CMK (cell line): ENCODE measurements around the gene CCDC188.
A peak's percentile ranks its signal among the peaks of the same experiment; 100 is the strongest.

ENCODE experiments used
- DNase-seq: peaks from one replicate; pipeline ENCODE4 v3.0.0-alpha.2; 2010; ENCODE audit warnings: low read depth

CCDC188 gene

GRCh38 chr22:20116951-20117632, 33.8 kb downstream of the CCDC188 start, which contains the start of gene TRMT2A:
TRMT2A (minus strand) TSS chr22:20117226; CDS start chr22:20116906, 320 bp downstream.
- DNase-seq: peak; percentile 96

GRCh38 chr22:20116376-20116950, 34.4 kb downstream of the CCDC188 start:
- DNase-seq: no peak

- DNase-seq: no peak
These were observed 35.0 kb downstream of the CCDC188 start, which contains the start of gene RANBP1 for GRCh38 chr22:20115691-20116375. RANBP1 (plus strand) TSS chr22:20116104; CDS start chr22:20116185, 81 bp downstream.

GRCh38 chr22:20114506-20115475, 36.1 kb downstream of the CCDC188 start:
- no peak for DNase-seq

DNA sequence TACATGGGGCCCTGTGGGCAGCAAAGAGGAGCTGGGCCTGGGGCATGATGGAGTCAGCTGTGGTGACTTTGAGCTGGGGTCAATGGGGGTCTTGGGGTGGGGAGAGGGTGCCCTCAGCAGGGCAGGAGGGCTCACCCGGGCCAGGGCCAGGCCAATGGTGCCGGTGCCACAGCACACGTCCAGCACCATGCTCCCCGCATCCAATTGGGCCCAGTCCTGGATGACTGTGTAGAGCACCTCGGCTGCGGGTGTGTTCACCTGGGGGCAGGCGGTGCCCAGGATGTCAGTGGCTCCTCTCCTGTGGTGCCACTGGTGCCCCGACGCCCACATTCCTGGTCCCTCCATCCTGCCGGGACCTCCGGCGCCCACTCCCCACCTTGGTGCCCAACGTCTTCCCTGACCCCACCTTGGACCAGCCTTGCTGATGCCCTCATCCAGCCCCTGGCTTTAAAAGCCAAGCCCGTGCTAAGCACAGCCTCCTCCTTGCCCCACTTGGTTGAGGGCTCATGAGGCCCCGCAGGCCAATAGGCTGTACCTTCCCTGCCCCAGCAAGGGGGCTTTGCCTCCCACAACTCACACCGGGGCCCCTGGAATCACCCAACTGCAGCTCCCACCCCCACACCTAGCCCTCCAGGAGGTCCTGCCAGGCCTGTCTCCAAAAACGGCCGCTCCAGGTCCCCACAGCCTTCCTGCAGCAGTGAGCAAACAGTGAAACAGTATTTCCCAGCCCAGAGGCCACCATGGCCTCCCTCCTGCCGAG, 37.1 kb downstream of the CCDC188 start:
- DNase-seq: no peak

DNA sequence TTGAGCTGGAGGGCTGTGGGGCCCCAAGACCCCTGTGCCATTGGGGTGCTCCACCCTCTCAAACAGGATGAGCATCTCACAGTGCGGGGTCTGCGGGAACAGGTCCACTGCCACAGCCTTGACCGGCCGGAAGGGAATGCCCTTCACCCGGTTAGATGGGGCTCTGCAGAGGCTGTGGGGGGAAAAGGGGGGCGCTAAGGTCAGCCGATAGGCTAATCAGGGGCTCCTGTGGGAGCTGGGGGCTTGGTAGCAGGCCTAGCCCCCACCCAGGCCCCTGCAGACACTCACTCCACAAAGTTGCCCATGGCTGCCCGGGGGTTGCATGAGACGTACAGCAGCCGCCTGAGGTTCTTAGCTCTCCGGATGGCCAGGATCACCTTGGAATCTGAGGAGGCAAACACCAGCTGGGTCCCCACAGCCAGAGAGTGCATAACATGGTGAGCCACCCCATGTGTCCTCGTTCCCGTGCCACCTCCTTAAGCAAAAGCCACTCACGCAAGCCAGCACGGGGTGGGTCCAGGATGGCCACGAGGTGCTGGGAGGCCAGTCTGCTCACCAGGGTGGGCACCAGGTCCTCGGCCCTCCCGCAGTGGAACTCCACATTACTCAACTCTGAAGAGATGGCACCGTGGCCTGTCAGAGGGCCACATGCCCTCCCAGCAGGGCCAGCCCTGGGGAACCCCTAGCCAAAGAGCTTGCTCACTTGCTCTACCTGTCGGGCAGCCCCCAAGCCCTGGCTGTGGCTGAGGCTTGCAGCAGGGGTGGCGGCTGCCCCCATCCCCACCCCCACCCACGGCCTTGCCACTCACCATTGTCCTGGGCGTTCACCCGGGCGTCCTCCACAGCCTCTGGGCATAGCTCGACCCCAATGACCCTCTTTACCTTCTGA, 38.0 kb downstream of the CCDC188 start:
- no peak for DNase-seq

DNA sequence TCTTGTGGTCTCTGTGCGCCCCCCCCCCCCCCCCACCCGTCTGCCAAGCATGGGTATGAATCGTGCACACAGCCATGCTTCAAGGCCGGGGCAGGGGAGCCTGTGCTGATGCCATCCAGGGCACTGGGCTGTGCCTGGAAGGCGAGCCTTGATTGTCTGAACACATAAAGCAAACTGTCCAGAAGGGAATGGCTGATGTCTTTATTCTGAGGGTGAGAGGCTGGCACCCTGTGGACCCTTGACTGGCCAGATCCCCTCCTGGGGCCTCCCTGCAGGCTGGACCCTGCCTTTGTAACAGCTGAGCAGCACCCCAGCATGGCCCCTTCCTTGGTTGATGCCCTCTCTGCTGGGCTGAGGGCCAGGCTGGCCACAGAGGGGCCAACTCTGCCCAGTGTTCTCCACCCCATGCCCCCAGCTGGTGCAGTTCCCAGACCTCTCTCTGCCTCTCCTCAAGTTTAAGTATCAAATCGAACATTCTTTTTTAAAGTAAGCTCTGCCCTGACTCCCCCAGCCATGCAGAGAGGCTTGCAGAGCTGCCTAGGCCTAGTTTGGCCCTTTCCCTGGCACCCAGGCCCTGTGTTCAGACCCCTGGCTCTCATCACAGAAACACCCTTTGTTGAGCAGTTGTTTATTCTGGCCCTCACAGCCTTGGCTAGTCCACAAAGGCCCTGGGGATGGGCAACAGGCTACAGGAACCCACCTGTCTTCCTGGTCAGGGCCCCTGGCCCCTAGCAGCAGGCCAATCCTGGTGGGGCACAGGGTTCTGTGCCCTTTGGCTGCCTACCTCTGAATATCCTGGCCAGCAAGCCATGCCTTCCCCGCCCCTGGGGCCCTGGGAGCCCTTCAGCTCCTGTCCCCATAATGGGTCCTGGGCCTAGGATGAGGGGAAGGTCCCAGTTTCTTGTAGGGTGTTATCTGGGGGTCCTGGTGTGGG, 38.9 kb downstream of the CCDC188 start:
- DNase-seq: no peak

GRCh38 chr22:20111045-20111688, 39.7 kb downstream of the CCDC188 start:
- DNase-seq: peak; percentile 34

- no peak for DNase-seq
These were observed 40.4 kb downstream of the CCDC188 start for GRCh38 chr22:20110359-20110985.

- no peak for DNase-seq
These were observed 41.2 kb downstream of the CCDC188 start for GRCh38 chr22:20109411-20110358.

DNA sequence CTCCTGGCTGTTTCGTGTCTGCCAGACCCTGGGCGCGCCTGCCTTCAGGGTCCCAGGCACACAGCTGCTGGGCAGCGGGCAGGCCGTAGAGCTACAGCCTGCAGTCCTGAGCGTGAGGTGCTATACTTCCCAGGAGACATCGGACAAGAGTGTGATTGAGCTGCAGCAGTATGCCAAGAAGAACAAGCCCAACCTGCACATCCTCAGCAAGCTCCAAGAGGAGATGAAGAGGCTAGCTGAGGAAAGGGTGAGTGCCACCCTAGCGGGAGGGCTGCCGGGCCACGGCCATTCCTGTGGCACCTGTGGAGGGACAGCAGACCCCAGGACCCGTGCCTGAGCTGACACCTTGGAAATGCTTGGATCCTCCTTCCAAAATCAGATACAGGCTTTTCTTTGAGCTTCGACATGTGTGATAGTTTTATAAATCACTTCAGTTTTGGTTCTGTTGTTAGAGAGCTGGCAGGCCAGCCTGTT, 42.1 kb downstream of the CCDC188 start:
- DNase-seq: no peak

DNA sequence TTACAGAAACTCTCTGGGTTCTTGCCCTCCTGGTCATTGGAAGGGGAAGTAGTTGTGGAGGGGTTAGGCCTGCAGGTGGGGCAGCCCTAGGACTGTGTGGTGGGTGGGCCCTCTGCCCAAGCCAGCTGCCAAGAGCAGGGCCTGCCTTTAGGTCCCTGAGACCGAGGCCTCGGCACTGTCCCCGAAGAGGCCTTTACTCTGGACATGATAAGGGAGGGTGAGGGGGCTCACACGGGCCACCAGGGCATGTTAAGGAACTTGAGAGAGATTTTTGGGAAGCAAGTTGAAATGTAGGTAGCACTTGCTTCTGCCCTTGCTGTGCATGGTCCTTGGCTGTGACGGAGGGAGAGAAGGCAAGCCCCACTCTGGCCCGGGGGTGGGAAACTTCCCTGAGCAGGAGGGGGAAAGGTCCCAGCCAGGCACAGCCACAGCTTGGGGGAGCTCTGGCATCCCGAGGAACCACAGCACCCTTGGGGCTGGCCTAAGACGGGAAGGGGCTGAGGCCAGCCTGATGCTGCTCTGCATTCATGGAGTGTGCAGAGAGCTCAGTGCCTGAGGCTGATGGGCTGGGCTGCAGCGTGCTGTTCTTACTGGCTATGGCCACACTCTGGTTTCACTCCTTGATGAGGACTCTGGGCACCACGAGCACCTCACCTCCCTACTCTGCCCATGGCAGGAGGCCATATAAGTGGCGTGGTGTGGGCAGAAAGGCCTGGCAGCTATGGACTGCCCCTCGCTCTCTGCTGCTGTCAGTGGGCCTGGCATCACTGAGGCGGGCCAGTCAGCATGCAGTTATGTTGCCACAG, 42.7 kb downstream of the CCDC188 start:
- no peak for DNase-seq

GRCh38 chr22:20107471-20107901, 43.4 kb downstream of the CCDC188 start:
- no peak for DNase-seq

GRCh38 chr22:20106849-20107237, 44.0 kb downstream of the CCDC188 start:
- DNase-seq: no peak

DNA sequence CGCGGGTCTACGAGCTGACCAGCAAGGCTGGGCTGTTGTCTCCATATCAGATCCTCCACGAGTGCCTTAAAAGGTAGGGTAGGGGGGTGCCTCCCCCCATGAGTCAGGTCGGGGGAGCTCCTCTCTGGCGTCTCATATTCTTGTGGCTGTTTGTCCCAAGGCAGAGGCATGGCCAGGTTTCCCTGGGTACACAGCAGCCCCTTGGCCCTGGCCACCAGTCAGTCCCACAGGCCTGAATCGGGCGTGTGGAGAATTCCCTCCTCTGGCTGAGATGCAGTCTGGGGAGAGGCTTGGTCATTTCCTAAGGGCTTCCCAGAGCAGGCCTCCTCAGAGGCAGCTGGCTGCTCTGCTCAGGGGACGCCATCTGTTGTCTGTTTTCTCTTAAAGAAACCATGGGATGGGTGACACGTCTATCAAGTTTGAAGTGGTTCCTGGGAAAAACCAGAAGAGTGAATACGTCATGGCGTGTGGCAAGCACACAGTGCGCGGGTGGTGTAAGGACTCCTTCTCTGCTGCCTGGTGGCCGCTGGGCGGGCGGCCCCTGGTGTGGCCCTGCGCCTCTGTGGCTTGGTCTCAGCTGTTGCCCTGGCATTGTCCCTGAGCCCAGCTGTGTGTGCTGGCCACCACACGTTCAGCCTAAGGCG, 44.5 kb downstream of the CCDC188 start:
- no peak for DNase-seq
